ENCODE results near the gene DDAH1.

DDAH1 gene

DNA sequence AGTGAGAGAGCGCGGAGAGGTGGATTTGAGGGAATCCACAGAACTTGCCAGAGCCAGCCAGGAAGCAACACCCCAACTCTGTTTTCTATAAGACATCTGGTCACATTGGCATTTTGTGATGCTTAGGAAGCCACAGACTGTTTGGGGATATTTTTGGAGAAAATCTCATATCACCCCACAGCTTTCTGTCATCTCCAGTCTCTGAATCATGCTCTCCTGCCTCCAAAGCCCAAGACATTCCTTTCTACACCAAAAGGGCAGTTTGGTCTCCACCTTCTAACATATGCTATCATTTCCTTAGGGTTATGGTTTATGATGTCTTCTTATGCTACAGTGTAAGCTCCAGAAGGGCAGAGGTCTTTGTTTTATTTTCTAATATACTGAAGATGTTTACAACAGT lies 174.1 kb downstream of the DDAH1 start:
- Histone ChIP-seq H3K27me3 (ENCODE audit: control insufficient read depth, low read length) (peaks cover 3% of the 10 kb centered on the region; the same call in 1 of the 2 replicates), H3K4me3 (ENCODE audit: low read length) (peak overlapping the region; percentile 26; the same call in 1 of the 2 replicates), H3F3A (ENCODE audit: control insufficient read depth, insufficient read depth) (no peaks in the 10 kb centered on the region), H3K4me1 (ENCODE audit: control insufficient read depth, low read length) (peaks cover 22% of the 10 kb centered on the region), H4K20me1 (ENCODE audit: control insufficient read depth, insufficient read depth, low read depth, low read length) (no peaks in the 10 kb centered on the region), H3K9me3 (ENCODE audit: control insufficient read depth, insufficient read depth, low read length) (no peaks in the 10 kb centered on the region), H3K27ac (ENCODE audit: low read depth, low read length) (no peak overlapping the region), H3K36me3 (ENCODE audit: control insufficient read depth, low read length) (no peaks in the 10 kb centered on the region), H3K79me2 (ENCODE audit: control insufficient read depth, low read length) (no peaks in the 10 kb centered on the region), H3K9me2 (replicated peaks; ENCODE audit: control insufficient read depth, low read length) (no peaks in the 10 kb centered on the region), H3K4me2 (ENCODE audit: low read length) (no peak overlapping the region)
- TF ChIP-seq, protein P1, sequence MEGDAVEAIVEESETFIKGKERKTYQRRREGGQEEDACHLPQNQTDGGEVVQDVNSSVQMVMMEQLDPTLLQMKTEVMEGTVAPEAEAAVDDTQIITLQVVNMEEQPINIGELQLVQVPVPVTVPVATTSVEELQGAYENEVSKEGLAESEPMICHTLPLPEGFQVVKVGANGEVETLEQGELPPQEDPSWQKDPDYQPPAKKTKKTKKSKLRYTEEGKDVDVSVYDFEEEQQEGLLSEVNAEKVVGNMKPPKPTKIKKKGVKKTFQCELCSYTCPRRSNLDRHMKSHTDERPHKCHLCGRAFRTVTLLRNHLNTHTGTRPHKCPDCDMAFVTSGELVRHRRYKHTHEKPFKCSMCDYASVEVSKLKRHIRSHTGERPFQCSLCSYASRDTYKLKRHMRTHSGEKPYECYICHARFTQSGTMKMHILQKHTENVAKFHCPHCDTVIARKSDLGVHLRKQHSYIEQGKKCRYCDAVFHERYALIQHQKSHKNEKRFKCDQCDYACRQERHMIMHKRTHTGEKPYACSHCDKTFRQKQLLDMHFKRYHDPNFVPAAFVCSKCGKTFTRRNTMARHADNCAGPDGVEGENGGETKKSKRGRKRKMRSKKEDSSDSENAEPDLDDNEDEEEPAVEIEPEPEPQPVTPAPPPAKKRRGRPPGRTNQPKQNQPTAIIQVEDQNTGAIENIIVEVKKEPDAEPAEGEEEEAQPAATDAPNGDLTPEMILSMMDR (IDR thresholded peaks at IDR 0.05; ENCODE audit: low read depth, low read length, poor library complexity, severe bottlenecking): no peak
- TF ChIP-seq EZH2phosphoT487 (IDR thresholded peaks at IDR 0.05; ENCODE audit: borderline replicate concordance, low read length): no peak

DNA sequence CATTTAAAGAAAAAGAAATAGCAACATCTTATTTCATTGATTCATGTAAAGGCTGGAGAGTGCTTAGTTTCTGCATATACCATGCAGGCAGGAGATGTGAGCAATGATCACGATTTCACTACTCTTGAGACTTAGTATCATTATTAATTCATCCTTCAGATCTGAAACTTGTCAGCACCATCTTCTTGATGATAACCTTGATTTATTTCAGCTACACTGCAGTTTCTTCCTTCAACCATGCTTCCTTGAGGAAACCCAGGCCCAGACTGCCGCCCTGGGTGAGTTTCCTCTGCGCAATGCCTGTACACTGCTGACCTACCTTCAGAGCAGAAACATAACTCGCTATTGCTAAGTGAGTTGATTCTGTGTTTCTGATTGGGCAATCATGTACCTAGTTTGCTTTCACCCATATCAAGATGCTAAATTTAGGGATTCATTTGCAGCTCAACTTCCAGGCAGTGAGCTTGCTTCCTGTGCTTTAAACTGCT lies 175.1 kb downstream of the DDAH1 start:
- H3K9me3 ChIP-seq (ENCODE audit: control insufficient read depth, insufficient read depth, low read length): no peaks in the 10 kb centered on the region
- peaks cover 3% of the 10 kb centered on the region; the same call in 1 of the 2 replicates for H3K27me3 ChIP-seq (ENCODE audit: control insufficient read depth, low read length)
- H3K9me2 ChIP-seq (replicated peaks; ENCODE audit: control insufficient read depth, low read length): no peaks in the 10 kb centered on the region
- H3K4me2 ChIP-seq (ENCODE audit: low read length): peak overlapping the region; percentile 48
- H3K4me3 ChIP-seq (ENCODE audit: low read length): peak overlapping the region; percentile 26
- no peaks in the 10 kb centered on the region for H3F3A ChIP-seq (ENCODE audit: control insufficient read depth, insufficient read depth)
- no peak overlapping the region for H3K27ac ChIP-seq (ENCODE audit: low read depth, low read length)
- H3K36me3 ChIP-seq (ENCODE audit: control insufficient read depth, low read length): no peaks in the 10 kb centered on the region
- H3K4me1 ChIP-seq (ENCODE audit: control insufficient read depth, low read length): peaks cover 22% of the 10 kb centered on the region
- no peaks in the 10 kb centered on the region for H3K79me2 ChIP-seq (ENCODE audit: control insufficient read depth, low read length)
- TF ChIP-seq EZH2phosphoT487 (IDR thresholded peaks at IDR 0.05; ENCODE audit: borderline replicate concordance, low read length): no peak
- TF ChIP-seq, protein P1 (IDR thresholded peaks at IDR 0.05; ENCODE audit: low read depth, low read length, poor library complexity, severe bottlenecking): no peak
- no peaks in the 10 kb centered on the region for H4K20me1 ChIP-seq (ENCODE audit: control insufficient read depth, insufficient read depth, low read depth, low read length)

DNA sequence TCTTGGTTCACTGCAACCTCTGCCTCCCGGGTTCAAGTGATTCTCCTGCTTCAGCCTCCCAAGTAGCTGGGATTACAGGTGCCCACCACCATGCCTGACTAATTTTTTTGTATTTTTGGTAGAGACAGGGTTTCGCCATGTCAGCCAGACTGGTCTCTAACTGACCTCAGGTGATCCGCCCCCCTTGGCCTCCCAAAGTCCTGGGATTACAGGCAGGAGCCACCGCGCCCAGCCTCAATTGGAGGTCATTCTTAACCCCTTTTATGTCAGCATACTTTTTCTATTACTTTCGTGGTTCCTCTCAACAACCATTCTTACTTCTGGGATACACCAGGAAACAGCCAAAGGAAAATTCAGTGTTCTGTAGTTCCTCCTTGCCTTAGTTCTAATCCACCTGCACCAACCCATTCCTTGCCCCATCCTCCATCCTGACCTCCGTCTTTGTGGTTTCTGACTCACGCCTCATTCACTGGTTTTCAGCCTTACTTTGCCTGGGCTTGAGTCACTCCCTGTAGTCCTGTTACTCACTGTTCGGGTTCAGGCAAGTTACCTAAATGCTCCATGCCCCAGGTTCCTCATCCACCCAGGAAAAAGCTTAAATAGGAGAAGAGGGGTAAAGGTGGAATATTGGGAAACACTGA lies 175.6 kb downstream of the DDAH1 start:
- Histone ChIP-seq H3K79me2 (ENCODE audit: control insufficient read depth, low read length) (no peaks in the 10 kb centered on the region), H3K4me2 (ENCODE audit: low read length) (peak overlapping the region; percentile 48)

More for the DNA sequence above, 175.6 kb downstream of the DDAH1 start:
- peaks cover 22% of the 10 kb centered on the region for H3K4me1 ChIP-seq (ENCODE audit: control insufficient read depth, low read length)
- no peaks in the 10 kb centered on the region for H3K9me3 ChIP-seq (ENCODE audit: control insufficient read depth, insufficient read depth, low read length)
- H3F3A ChIP-seq (ENCODE audit: control insufficient read depth, insufficient read depth): no peaks in the 10 kb centered on the region
- H4K20me1 ChIP-seq (ENCODE audit: control insufficient read depth, insufficient read depth, low read depth, low read length): no peaks in the 10 kb centered on the region
- H3K9me2 ChIP-seq (replicated peaks; ENCODE audit: control insufficient read depth, low read length): no peaks in the 10 kb centered on the region
- H3K4me3 ChIP-seq (ENCODE audit: low read length): peak overlapping the region; percentile 26
- no peaks in the 10 kb centered on the region for H3K36me3 ChIP-seq (ENCODE audit: control insufficient read depth, low read length)
- no peak overlapping the region for H3K27ac ChIP-seq (ENCODE audit: low read depth, low read length)
- H3K27me3 ChIP-seq (ENCODE audit: control insufficient read depth, low read length): peaks cover 3% of the 10 kb centered on the region; the same call in 1 of the 2 replicates
- TF ChIP-seq EZH2phosphoT487 (IDR thresholded peaks at IDR 0.05; ENCODE audit: borderline replicate concordance, low read length): no peak
- TF ChIP-seq, protein P1 (IDR thresholded peaks at IDR 0.05; ENCODE audit: low read depth, low read length, poor library complexity, severe bottlenecking): no peak
